ENCODE measurements around the gene AKAP9. TPM values are rescaled to one million over a fixed set of nuclear protein-coding genes. Genes with fewer than 3 reads are reported as not detected.

AKAP9 gene
- total RNA-seq, 1 donor from 2014 or later: 119 TPM

- Mint-ChIP-seq H3K9me3 (no peaks in the 10 kb centered on the region), H3K4me1 (no peaks in the 10 kb centered on the region), H3K36me3 (peaks cover 39% of the 10 kb centered on the region), H3K27me3 (ENCODE audit: low read depth) (no peaks in the 10 kb centered on the region), H3K27ac (no peak overlapping the region), H3K4me3 (no peak overlapping the region)
- TF ChIP-seq CTCF (IDR thresholded peaks at IDR 0.05; ENCODE audit: unreplicated experiment): no peak
- DNase-seq (ENCODE audit: low spot score in 2 of 2, unreplicated experiment in 2 of 2): no peak
These were observed 54.9 kb downstream of the AKAP9 start for GRCh38 chr7:91995391-91996105.

GRCh38 chr7:91999631-92000565 lies 59.2 kb downstream of the AKAP9 start:
- Mint-ChIP-seq H3K27ac (no peak overlapping the region), H3K4me3 (no peak overlapping the region), H3K9me3 (peaks cover 17% of the 10 kb centered on the region), H3K4me1 (no peaks in the 10 kb centered on the region), H3K27me3 (ENCODE audit: low read depth) (no peaks in the 10 kb centered on the region), H3K36me3 (peaks cover 64% of the 10 kb centered on the region)
- no peak for DNase-seq (ENCODE audit: low spot score in 2 of 2, unreplicated experiment in 2 of 2)
- TF ChIP-seq CTCF (IDR thresholded peaks at IDR 0.05; ENCODE audit: unreplicated experiment): no peak

- Mint-ChIP-seq H3K27me3 (ENCODE audit: low read depth) (no peaks in the 10 kb centered on the region), H3K36me3 (peaks cover 72% of the 10 kb centered on the region), H3K9me3 (peaks cover 31% of the 10 kb centered on the region), H3K27ac (no peak overlapping the region), H3K4me3 (no peak overlapping the region), H3K4me1 (no peaks in the 10 kb centered on the region)
- no peak for DNase-seq (ENCODE audit: low spot score in 2 of 2, unreplicated experiment in 2 of 2)
- TF ChIP-seq CTCF (IDR thresholded peaks at IDR 0.05; ENCODE audit: unreplicated experiment): no peak
These were observed 62.1 kb downstream of the AKAP9 start for GRCh38 chr7:92002720-92003119.

GRCh38 chr7:92006046-92006445 lies 65.4 kb downstream of the AKAP9 start:
- no peak for DNase-seq (ENCODE audit: low spot score in 2 of 2, unreplicated experiment in 2 of 2)
- H3K4me3 Mint-ChIP-seq: no peak overlapping the region
- H3K4me1 Mint-ChIP-seq: no peaks in the 10 kb centered on the region
- no peak overlapping the region for H3K27ac Mint-ChIP-seq
- peaks cover 86% of the 10 kb centered on the region for H3K36me3 Mint-ChIP-seq
- H3K27me3 Mint-ChIP-seq (ENCODE audit: low read depth): no peaks in the 10 kb centered on the region
- peaks cover 45% of the 10 kb centered on the region for H3K9me3 Mint-ChIP-seq
- no peak for TF ChIP-seq CTCF (IDR thresholded peaks at IDR 0.05; ENCODE audit: unreplicated experiment)

- Mint-ChIP-seq H3K4me1 (no peaks in the 10 kb centered on the region), H3K27me3 (ENCODE audit: low read depth) (no peaks in the 10 kb centered on the region), H3K27ac (no peak overlapping the region), H3K36me3 (peaks cover 74% of the 10 kb centered on the region), H3K9me3 (peaks cover 36% of the 10 kb centered on the region), H3K4me3 (no peak overlapping the region)
- no peak for DNase-seq (ENCODE audit: low spot score in 2 of 2, unreplicated experiment in 2 of 2)
- TF ChIP-seq CTCF (IDR thresholded peaks at IDR 0.05; ENCODE audit: unreplicated experiment): no peak
These were observed 69.6 kb downstream of the AKAP9 start for GRCh38 chr7:92010215-92010614.
